Lower leg skin (tissue), 3 donors: ENCODE measurements around the gene YPEL3.
"Not testable (repeated sequence)": the region's sequence is repeated elsewhere in the genome, so short reads cannot be mapped to it uniquely, and the experiment has no call there.

ENCODE experiments used
- POLR2A ChIP-seq, 2 donors: fragments of 450-650 bp; IDR thresholded peaks; one replicate each; pipeline ENCODE4 v1.6.1; 2016 to 2017; ENCODE audit warnings: antibody characterized with exemption in 2 of 2, mild to moderate bottlenecking in 1 of 2, moderate library complexity in 1 of 2
- TF ChIP-seq, protein P1 (sequence below), 3 donors: fragments of 450-650 bp; IDR thresholded peaks; one replicate each; pipeline ENCODE4 v1.5.1; 2016; ENCODE audit warnings: antibody characterized with exemption in 3 of 3, mild to moderate bottlenecking in 3 of 3, moderate library complexity in 2 of 3

- TF ChIP-seq, protein P1, sequence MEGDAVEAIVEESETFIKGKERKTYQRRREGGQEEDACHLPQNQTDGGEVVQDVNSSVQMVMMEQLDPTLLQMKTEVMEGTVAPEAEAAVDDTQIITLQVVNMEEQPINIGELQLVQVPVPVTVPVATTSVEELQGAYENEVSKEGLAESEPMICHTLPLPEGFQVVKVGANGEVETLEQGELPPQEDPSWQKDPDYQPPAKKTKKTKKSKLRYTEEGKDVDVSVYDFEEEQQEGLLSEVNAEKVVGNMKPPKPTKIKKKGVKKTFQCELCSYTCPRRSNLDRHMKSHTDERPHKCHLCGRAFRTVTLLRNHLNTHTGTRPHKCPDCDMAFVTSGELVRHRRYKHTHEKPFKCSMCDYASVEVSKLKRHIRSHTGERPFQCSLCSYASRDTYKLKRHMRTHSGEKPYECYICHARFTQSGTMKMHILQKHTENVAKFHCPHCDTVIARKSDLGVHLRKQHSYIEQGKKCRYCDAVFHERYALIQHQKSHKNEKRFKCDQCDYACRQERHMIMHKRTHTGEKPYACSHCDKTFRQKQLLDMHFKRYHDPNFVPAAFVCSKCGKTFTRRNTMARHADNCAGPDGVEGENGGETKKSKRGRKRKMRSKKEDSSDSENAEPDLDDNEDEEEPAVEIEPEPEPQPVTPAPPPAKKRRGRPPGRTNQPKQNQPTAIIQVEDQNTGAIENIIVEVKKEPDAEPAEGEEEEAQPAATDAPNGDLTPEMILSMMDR (IDR thresholded peaks at IDR 0.05), result not testable (repeated sequence)
- TF ChIP-seq POLR2A (IDR thresholded peaks at IDR 0.05), result not testable (repeated sequence)
Measured at GRCh38 chr16:30125690-30126089, 29.7 kb upstream of the YPEL3 start.
